H1 (cell line): Measurements from ENCODE around the gene IGFBP6.
A peak's percentile ranks its signal among the peaks of the same experiment; 100 is the strongest.

Source experiments
- CBX8 ChIP-seq: fragments of 300-800, 300-1000 bp; sonication (generic); IDR thresholded peaks from 2 replicates; pipeline ENCODE4 v1.7.1; 2016; ENCODE audit warnings: low read depth, low read length, borderline replicate concordance
- CEBPB ChIP-seq: IDR thresholded peaks from 2 replicates; pipeline ENCODE4 v1.6.1; 2012; ENCODE audit warnings: low read depth, low read length
- CHD2 ChIP-seq: IDR thresholded peaks from 2 replicates; pipeline ENCODE4 v1.6.1; 2012; ENCODE audit warnings: low read length, improper control_type of control experiment
- CREB1 ChIP-seq: IDR thresholded peaks from 2 replicates; pipeline ENCODE4 v1.6.1; 2012; ENCODE audit warnings: inconsistent platforms
- EP300 ChIP-seq, 2 experiments: IDR thresholded peaks; 1 replicate in 1 of 2; 2 replicates in 1 of 2; pipeline ENCODE4 v1.6.1; 2011 to 2012; ENCODE audit warnings: low read depth in 2 of 2, low read length in 2 of 2, mild to moderate bottlenecking in 2 of 2, borderline replicate concordance in 1 of 2, inconsistent platforms in 1 of 2, moderate library complexity in 1 of 2
- EZH2 ChIP-seq: fragments of 200-600 bp; sonication (generic); IDR thresholded peaks from 2 replicates; pipeline ENCODE4 v1.7.1; 2012; ENCODE audit warnings: low read depth, mild to moderate bottlenecking, moderate library complexity, low read length, inconsistent platforms; ENCODE audit not compliant: severe bottlenecking
- MAFK ChIP-seq: IDR thresholded peaks from 2 replicates; pipeline ENCODE4 v1.6.1; 2012; ENCODE audit warnings: low read depth, mild to moderate bottlenecking, improper control_type of control experiment, low read length
- POLR2A ChIP-seq, 2 experiments: IDR thresholded peaks; 1 replicate in 1 of 2; 2 replicates in 1 of 2; pipeline ENCODE4 v1.6.1; 2011; ENCODE audit warnings: low read depth in 2 of 2, low read length in 2 of 2, mild to moderate bottlenecking in 2 of 2; ENCODE audit errors: control extremely low read depth in 1 of 2
- POLR2AphosphoS5 ChIP-seq: IDR thresholded peaks from 2 replicates; pipeline ENCODE4 v1.6.1; 2011; ENCODE audit warnings: low read depth, low read length
- SP1 ChIP-seq: IDR thresholded peaks from 2 replicates; pipeline ENCODE4 v1.6.1; 2011; ENCODE audit warnings: low read depth, low read length
- TBP ChIP-seq: IDR thresholded peaks from 2 replicates; pipeline ENCODE4 v1.6.1; 2011; ENCODE audit warnings: low read depth, low read length, improper control_type of control experiment
- TCF12 ChIP-seq: IDR thresholded peaks from 2 replicates; pipeline ENCODE4 v1.6.1; 2011; ENCODE audit warnings: low read depth, mild to moderate bottlenecking, low read length
- ZNF274 ChIP-seq: IDR thresholded peaks from 2 replicates; pipeline ENCODE4 v1.7.0; 2012; ENCODE audit warnings: low read length, borderline replicate concordance; ENCODE audit errors: extremely low read depth
- TF ChIP-seq, protein P1 (sequence below), 3 experiments: IDR thresholded peaks; 1 replicate in 2 of 3; 2 replicates in 1 of 3; pipeline versions ENCODE4 v1.5.1 to v1.6.1; 2011; ENCODE audit warnings: low read length in 3 of 3, mild to moderate bottlenecking in 3 of 3, inconsistent platforms in 2 of 3, low read depth in 1 of 3, moderate library complexity in 1 of 3; ENCODE audit not compliant: insufficient read depth in 1 of 3; ENCODE audit errors: control extremely low read depth in 1 of 3

DNA sequence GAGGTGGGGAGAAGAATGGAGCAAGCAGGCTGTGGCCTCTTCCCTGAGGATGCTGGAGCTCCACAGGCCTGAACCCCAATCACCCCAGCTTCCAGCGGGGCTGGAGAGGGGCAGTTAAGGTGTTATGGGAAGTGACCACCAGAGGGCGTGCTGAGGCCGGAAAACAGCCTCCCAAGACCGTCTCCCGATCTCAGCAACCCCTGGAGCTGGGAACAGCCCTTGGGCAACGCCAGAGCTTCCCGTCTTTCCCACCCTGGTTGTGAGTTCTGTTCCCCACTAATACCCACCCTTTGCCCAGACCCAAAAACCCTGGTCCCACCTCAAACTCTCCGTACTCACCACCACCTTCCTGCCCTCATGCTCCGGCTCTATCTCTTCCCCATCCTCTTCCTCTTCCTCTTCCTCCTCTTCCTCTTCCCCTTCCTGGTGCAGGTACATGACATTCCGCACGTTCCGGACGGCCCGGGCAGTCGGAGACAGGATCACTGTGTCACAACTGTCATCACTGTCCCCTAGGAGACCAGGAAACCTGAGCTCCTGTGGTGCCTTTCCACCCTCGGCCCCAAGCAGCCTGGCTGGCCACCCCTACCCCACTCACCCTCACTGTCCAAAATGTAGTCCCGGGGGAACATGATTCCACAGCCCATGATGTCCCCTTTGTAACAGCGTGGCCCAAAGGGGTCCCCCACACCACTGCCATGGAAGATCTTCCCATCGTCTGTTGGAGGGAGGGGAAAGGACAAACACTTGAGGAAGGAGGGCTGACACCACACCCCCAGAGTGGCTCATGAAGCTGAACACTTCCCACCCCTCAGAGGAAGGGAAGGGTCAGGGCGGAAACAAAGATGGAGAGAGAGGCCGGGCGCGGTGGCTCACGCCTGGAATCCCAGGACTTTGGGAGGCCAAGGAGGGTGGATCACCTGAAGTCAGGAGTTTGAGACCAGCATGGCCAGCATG, 31.2 kb upstream of the IGFBP6 start:
- TF ChIP-seq SP1 (no peak), TBP (no peak), EP300 (IDR thresholded peaks at IDR 0.05; ENCODE audit: borderline replicate concordance in 1 of 2, low read depth in 2 of 2, low read length in 2 of 2) (no peak), CEBPB (peak; percentile 21; the same call in 1 of the 2 replicates), POLR2AphosphoS5 (no peak), CREB1 (no peak), CHD2 (no peak), POLR2A (IDR thresholded peaks at IDR 0.05; ENCODE audit: control extremely low read depth in 1 of 2, low read depth in 2 of 2, low read length in 2 of 2) (no peak), CBX8 (no peak), ZNF274 (no peak), EZH2 (no peak), MAFK (no peak), TCF12 (no peak)
- TF ChIP-seq, protein P1, sequence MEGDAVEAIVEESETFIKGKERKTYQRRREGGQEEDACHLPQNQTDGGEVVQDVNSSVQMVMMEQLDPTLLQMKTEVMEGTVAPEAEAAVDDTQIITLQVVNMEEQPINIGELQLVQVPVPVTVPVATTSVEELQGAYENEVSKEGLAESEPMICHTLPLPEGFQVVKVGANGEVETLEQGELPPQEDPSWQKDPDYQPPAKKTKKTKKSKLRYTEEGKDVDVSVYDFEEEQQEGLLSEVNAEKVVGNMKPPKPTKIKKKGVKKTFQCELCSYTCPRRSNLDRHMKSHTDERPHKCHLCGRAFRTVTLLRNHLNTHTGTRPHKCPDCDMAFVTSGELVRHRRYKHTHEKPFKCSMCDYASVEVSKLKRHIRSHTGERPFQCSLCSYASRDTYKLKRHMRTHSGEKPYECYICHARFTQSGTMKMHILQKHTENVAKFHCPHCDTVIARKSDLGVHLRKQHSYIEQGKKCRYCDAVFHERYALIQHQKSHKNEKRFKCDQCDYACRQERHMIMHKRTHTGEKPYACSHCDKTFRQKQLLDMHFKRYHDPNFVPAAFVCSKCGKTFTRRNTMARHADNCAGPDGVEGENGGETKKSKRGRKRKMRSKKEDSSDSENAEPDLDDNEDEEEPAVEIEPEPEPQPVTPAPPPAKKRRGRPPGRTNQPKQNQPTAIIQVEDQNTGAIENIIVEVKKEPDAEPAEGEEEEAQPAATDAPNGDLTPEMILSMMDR (IDR thresholded peaks at IDR 0.05; ENCODE audit: control extremely low read depth in 1 of 3, insufficient read depth in 1 of 3, low read depth in 1 of 3, low read length in 3 of 3): peak in 2 of 3 experiments; percentile 94 to 97; a peak in 3 of 4 replicates
